Neural cell (in vitro differentiated cells): ENCODE measurements around the gene IL1R2. TPM values are rescaled to one million over a fixed set of nuclear protein-coding genes. Genes with fewer than 3 reads are reported as not detected.

Source experiments
- H2AFZ ChIP-seq: fragments of 200-600, 300-800 bp; sonication (generic), shearing (Covaris generic); 2 replicates; pipeline ENCODE4 v1.6.0; 2014; ENCODE audit warnings: low read depth, mild to moderate bottlenecking, antibody characterized with exemption, low read length, moderate library complexity
- H3F3A ChIP-seq: fragments of 200-600 bp; shearing (Covaris generic); 2 replicates; pipeline ENCODE4 v1.6.1; 2016; ENCODE audit warnings: mild to moderate bottlenecking, moderate library complexity, mixed read lengths, antibody characterized with exemption, low read length; ENCODE audit not compliant: insufficient read depth, poor library complexity, severe bottlenecking
- H3K27ac ChIP-seq: fragments of 200-600, 300-800 bp; sonication (generic), shearing (Covaris generic); 2 replicates; pipeline ENCODE4 v1.5.1; 2014; ENCODE audit warnings: mild to moderate bottlenecking, low read length, moderate library complexity
- H3K27me3 ChIP-seq: fragments of 300-800, 200-600 bp; sonication (generic), shearing (Covaris generic); 2 replicates; pipeline ENCODE4 v1.6.0; 2014; ENCODE audit warnings: mild to moderate bottlenecking, low read depth, low read length, moderate library complexity; ENCODE audit not compliant: insufficient read depth
- H3K36me3 ChIP-seq: fragments of 300-800, 200-600 bp; sonication (generic), shearing (Covaris generic); 2 replicates; pipeline ENCODE4 v1.5.1; 2014; ENCODE audit warnings: mild to moderate bottlenecking, antibody characterized with exemption, low read length, moderate library complexity; ENCODE audit not compliant: insufficient read depth
- H3K4me2 ChIP-seq: fragments of 300-800, 200-600 bp; sonication (generic), shearing (Covaris generic); 2 replicates; pipeline ENCODE4 v1.6.0; 2014; ENCODE audit warnings: mild to moderate bottlenecking, low read length
- H3K4me3 ChIP-seq: fragments of 300-800, 200-600 bp; sonication (generic), shearing (Covaris generic); 2 replicates; pipeline ENCODE4 v1.5.1; 2014; ENCODE audit warnings: mild to moderate bottlenecking, low read length, moderate library complexity
- H3K79me2 ChIP-seq: fragments of 200-600 bp; shearing (Covaris generic); replicated peaks from 2 replicates; pipeline ENCODE4 v1.6.0; 2014; ENCODE audit warnings: mild to moderate bottlenecking, low read length, moderate library complexity; ENCODE audit not compliant: insufficient read depth
- H3K9ac ChIP-seq: fragments of 300-800, 200-600 bp; sonication (generic), shearing (Covaris generic); 2 replicates; pipeline ENCODE4 v1.6.1; 2016; ENCODE audit warnings: mild to moderate bottlenecking, low read length, mixed read lengths
- H3K9me2 ChIP-seq: fragments of 200-600 bp; shearing (Covaris generic); 2 replicates; pipeline ENCODE4 v1.6.1; 2016; ENCODE audit warnings: mild to moderate bottlenecking, low read length, mixed read lengths; ENCODE audit not compliant: insufficient read depth
- H3K9me3 ChIP-seq: fragments of 200-600, 300-800 bp; sonication (generic), shearing (Covaris generic); 2 replicates; pipeline ENCODE4 v1.6.1; 2016; ENCODE audit warnings: mild to moderate bottlenecking, mixed run types, low read length, moderate library complexity, mixed read lengths
- H4K20me1 ChIP-seq: fragments of 200-600 bp; shearing (Covaris generic); 2 replicates; pipeline ENCODE4 v1.6.1; 2016; ENCODE audit warnings: mild to moderate bottlenecking, mixed run types; ENCODE audit not compliant: insufficient read depth
- CTCF ChIP-seq: fragments of 450-650 bp; IDR thresholded peaks from 2 replicates; pipeline ENCODE4 v1.5.1; 2014; ENCODE audit warnings: antibody characterized with exemption, mild to moderate bottlenecking, moderate library complexity; ENCODE audit not compliant: poor library complexity, severe bottlenecking
- EP300 ChIP-seq: fragments of 450-650 bp; conservative IDR thresholded peaks from 2 replicates; pipeline ENCODE4 v1.6.1; 2014; ENCODE audit warnings: antibody characterized with exemption, mild to moderate bottlenecking, moderate library complexity; ENCODE audit not compliant: poor library complexity, severe bottlenecking
- EZH2 ChIP-seq: fragments of 200-600, 300-800 bp; shearing (Covaris generic), sonication (generic); IDR thresholded peaks from 2 replicates; pipeline ENCODE4 v1.6.1; 2014; ENCODE audit warnings: antibody characterized with exemption, low read length, borderline replicate concordance, mild to moderate bottlenecking; ENCODE audit not compliant: insufficient read depth, poor library complexity, severe bottlenecking
- MXI1 ChIP-seq: fragments of 450-650 bp; conservative IDR thresholded peaks from 2 replicates; pipeline ENCODE4 v1.6.1; 2014; ENCODE audit warnings: antibody characterized with exemption, mild to moderate bottlenecking; ENCODE audit not compliant: poor library complexity, severe bottlenecking
- POLR2AphosphoS5 ChIP-seq: IDR thresholded peaks from 2 replicates; pipeline ENCODE4 v1.6.1; 2012
- RAD21 ChIP-seq: fragments of 450-650 bp; conservative IDR thresholded peaks from 2 replicates; pipeline ENCODE4 v1.6.1; 2014; ENCODE audit warnings: antibody characterized with exemption, mild to moderate bottlenecking, moderate library complexity
- REST ChIP-seq: IDR thresholded peaks from 2 replicates; pipeline ENCODE4 v1.6.1; 2012; ENCODE audit warnings: borderline replicate concordance
- SMC3 ChIP-seq: fragments of 450-650 bp; conservative IDR thresholded peaks from 2 replicates; pipeline ENCODE4 v1.6.1; 2014; ENCODE audit warnings: antibody characterized with exemption, mild to moderate bottlenecking, moderate library complexity; ENCODE audit not compliant: poor library complexity
- TAF1 ChIP-seq: IDR thresholded peaks from 2 replicates; pipeline ENCODE4 v1.6.1; 2012; ENCODE audit warnings: low read depth
- polyA plus RNA-seq: library from polyadenylated mRNA; depleted of rRNA; stranded (reverse); fragments of >200 nt; gene quantifications from 2 replicates; pipeline ENCODE4 v1.2.3, GENCODE V29; 2014

IL1R2 gene
- polyA plus RNA-seq, 1 donor from 2014 or later = not detected

GRCh38 chr2:102025016-102025501 is 33.3 kb downstream of the IL1R2 start (continued):
- TF ChIP-seq EZH2 = no peak

GRCh38 chr2:102025583-102026267 is 34.0 kb downstream of the IL1R2 start:
- Histone ChIP-seq H3K4me3 (no peak overlapping the region), H3K9ac (no peak overlapping the region), H3F3A (no peaks in the 10 kb centered on the region), H3K9me3 (no peaks in the 10 kb centered on the region), H3K79me2 (no peaks in the 10 kb centered on the region), H2AFZ (no peak overlapping the region), H3K4me2 (no peak overlapping the region), H3K9me2 (no peaks in the 10 kb centered on the region), H3K27me3 (no peaks in the 10 kb centered on the region), H3K27ac (no peak overlapping the region), H4K20me1 (no peaks in the 10 kb centered on the region), H3K36me3 (no peaks in the 10 kb centered on the region)
- no peak for TF ChIP-seq RAD21
- no peak for TF ChIP-seq TAF1
- TF ChIP-seq CTCF = no peak
- no peak for TF ChIP-seq REST
- no peak for TF ChIP-seq SMC3
- TF ChIP-seq EP300 = no peak
- no peak for TF ChIP-seq POLR2AphosphoS5
- TF ChIP-seq MXI1 = no peak
- no peak for TF ChIP-seq EZH2
